SK-N-SH (cell line): ENCODE results near the gene TMED6. TPM values are rescaled to one million over a fixed set of nuclear protein-coding genes. Genes with fewer than 3 reads are reported as not detected.

Source experiments
- CTCF ChIA-PET: fragments of 300-600, 350-600 bp; formaldehyde crosslinking; extraction: SDS; loops from one replicate; lab custom pipeline; 2021; lab: Yijun Ruan, JAX
- POLR2A ChIA-PET: fragments of 350-600 bp; sonication (Branson Sonifier 250); formaldehyde crosslinking; extraction: SDS; loops from one replicate; lab custom pipeline; 2020; ENCODE audit warnings: antibody characterized with exemption, inconsistent platforms; lab: Yijun Ruan, JAX
- DNase-seq: peaks from one replicate; pipeline ENCODE4 v3.0.0; 2012
- H2AFZ ChIP-seq: fragments of 200-600 bp; sonication (generic); 2 replicates; pipeline ENCODE4 v1.8.1; 2016; ENCODE audit warnings: antibody characterized with exemption, mild to moderate bottlenecking, low read depth
- H3F3A ChIP-seq: fragments of 200-600 bp; sonication (generic); replicated peaks from 2 replicates; pipeline ENCODE3; 2016; ENCODE audit warnings: antibody characterized with exemption, mild to moderate bottlenecking; ENCODE audit not compliant: insufficient read depth
- H3K27ac ChIP-seq, 2 experiments: fragments of 200-500 bp in 1 of 2; fragments of 200-600 bp in 1 of 2; sonication (Bioruptor generic) in 1 of 2; sonication (generic), shearing (Covaris generic) in 1 of 2; 2 replicates each; pipeline versions ENCODE4 v1.5.1 to v1.6.1; 2014 to 2016; ENCODE audit warnings: low read depth in 2 of 2, inconsistent platforms in 1 of 2, low read length in 1 of 2, mild to moderate bottlenecking in 1 of 2, mixed read lengths in 1 of 2
- H3K27me3 ChIP-seq: fragments of 200-600 bp; sonication (generic), shearing (Covaris generic); 2 replicates; pipeline ENCODE4 v1.6.1; 2016; ENCODE audit warnings: mixed run types; ENCODE audit not compliant: insufficient read depth
- H3K36me3 ChIP-seq, 2 experiments: fragments of 200-500 bp in 1 of 2; fragments of 200-600 bp in 1 of 2; sonication (Bioruptor generic) in 1 of 2; sonication (generic) in 1 of 2; replicated peaks in 1 of 2; 2 replicates each; pipeline versions ENCODE3 to v1.5.1; 2014 to 2016; ENCODE audit warnings: low read length in 1 of 2, mild to moderate bottlenecking in 1 of 2; ENCODE audit not compliant: insufficient read depth in 2 of 2, control insufficient read depth in 1 of 2
- H3K4me1 ChIP-seq, 2 experiments: fragments of 200-500 bp in 1 of 2; fragments of 200-600 bp in 1 of 2; sonication (Bioruptor generic) in 1 of 2; sonication (generic), shearing (Covaris generic) in 1 of 2; 2 replicates each; pipeline versions ENCODE4 v1.5.1 to v1.6.1; 2014 to 2016; ENCODE audit warnings: low read depth in 1 of 2, low read length in 1 of 2, mixed run types in 1 of 2; ENCODE audit not compliant: insufficient read depth in 2 of 2, control insufficient read depth in 1 of 2
- H3K4me2 ChIP-seq: fragments of 200-600 bp; sonication (generic), shearing (Covaris generic); 2 replicates; pipeline ENCODE4 v1.6.1; 2017; ENCODE audit warnings: mixed run types
- H3K4me3 ChIP-seq, 2 experiments: fragments of 200-500 bp in 1 of 2; fragments of 200-600 bp in 1 of 2; sonication (Bioruptor generic) in 1 of 2; sonication (generic), shearing (Covaris generic) in 1 of 2; 2 replicates each; pipeline versions ENCODE4 v1.5.1 to v1.8.1; 2014 to 2016; ENCODE audit warnings: low read depth in 2 of 2, inconsistent platforms in 1 of 2, low read length in 1 of 2, mild to moderate bottlenecking in 1 of 2, mixed read lengths in 1 of 2, moderate library complexity in 1 of 2
- H3K79me2 ChIP-seq: fragments of 200-600 bp; sonication (generic); 2 replicates; pipeline ENCODE4 v1.8.1; 2017; ENCODE audit warnings: mild to moderate bottlenecking; ENCODE audit not compliant: insufficient read depth
- H3K9ac ChIP-seq: fragments of 200-600 bp; sonication (generic); 2 replicates; pipeline ENCODE4 v1.6.1; 2017; ENCODE audit warnings: mixed run types
- H3K9me2 ChIP-seq: fragments of 200-600 bp; sonication (generic); 2 replicates; pipeline ENCODE4 v1.6.1; 2017; ENCODE audit warnings: mixed run types
- H3K9me3 ChIP-seq: fragments of 200-600 bp; sonication (generic); 2 replicates; pipeline ENCODE4 v1.6.1; 2017; ENCODE audit warnings: mixed run types, mild to moderate bottlenecking, moderate library complexity
- H4K20me1 ChIP-seq: fragments of 200-600 bp; sonication (generic); 2 replicates; pipeline ENCODE4 v1.6.1; 2017; ENCODE audit warnings: mild to moderate bottlenecking, mixed run types; ENCODE audit not compliant: insufficient read depth
- CHD2 ChIP-seq: fragments of 150-350 bp; IDR thresholded peaks from 2 replicates; pipeline ENCODE4 v1.6.1; 2018; ENCODE audit warnings: low read length; ENCODE audit not compliant: partially characterized antibody
- ELF1 ChIP-seq: IDR thresholded peaks from 2 replicates; pipeline ENCODE4 v1.4.0; 2012
- EZH2phosphoT487 ChIP-seq: fragments of 200-600 bp; sonication (generic); IDR thresholded peaks from 2 replicates; pipeline ENCODE4 v1.6.1; 2017; ENCODE audit warnings: low read depth, mixed run types, mild to moderate bottlenecking, antibody characterized with exemption, moderate library complexity, borderline replicate concordance
- FOSL2 ChIP-seq: IDR thresholded peaks from 2 replicates; pipeline ENCODE4 v1.4.0; 2012; ENCODE audit warnings: low read depth, mild to moderate bottlenecking, moderate library complexity, borderline replicate concordance
- FOXJ3 ChIP-seq: sonication (generic); formaldehyde crosslinking; IDR thresholded peaks from 2 replicates; pipeline ENCODE4 v1.5.1; 2020; ENCODE audit warnings: mild to moderate bottlenecking, missing genetic modification reagents
- GATA2 ChIP-seq: sonication (generic); formaldehyde crosslinking; IDR thresholded peaks from 2 replicates; pipeline ENCODE4 v1.5.0; 2020; ENCODE audit warnings: mild to moderate bottlenecking, missing genetic modification reagents
- MEF2A ChIP-seq: IDR thresholded peaks from 2 replicates; pipeline ENCODE4 v1.4.0; 2012; ENCODE audit warnings: low read depth, borderline replicate concordance
- NFIC ChIP-seq: IDR thresholded peaks from 2 replicates; pipeline ENCODE4 v1.4.0; 2012; ENCODE audit warnings: borderline replicate concordance
- NRF1 ChIP-seq: IDR thresholded peaks from 2 replicates; pipeline ENCODE4 v1.6.1; 2012; ENCODE audit warnings: low read depth, mild to moderate bottlenecking, low read length
- RAD21 ChIP-seq: IDR thresholded peaks from 2 replicates; pipeline ENCODE4 v1.6.1; 2012; ENCODE audit warnings: mild to moderate bottlenecking, low read length
- RCOR1 ChIP-seq: fragments of 150-350 bp; IDR thresholded peaks from 2 replicates; pipeline ENCODE4 v1.6.1; 2017; ENCODE audit warnings: antibody characterized with exemption, low read length
- REST ChIP-seq: IDR thresholded peaks from 2 replicates; pipeline ENCODE4 v1.6.1; 2012; ENCODE audit warnings: mild to moderate bottlenecking, low read depth, low read length, moderate library complexity
- SMC3 ChIP-seq: IDR thresholded peaks from 2 replicates; pipeline ENCODE4 v1.6.1; 2012; ENCODE audit warnings: low read depth, low read length, improper control_type of control experiment
- TAF1 ChIP-seq: IDR thresholded peaks from 2 replicates; pipeline ENCODE4 v1.6.1; 2012; ENCODE audit warnings: low read depth, mild to moderate bottlenecking, low read length, moderate library complexity, borderline replicate concordance
- TEAD4 ChIP-seq: IDR thresholded peaks from 2 replicates; pipeline ENCODE4 v1.4.0; 2012; ENCODE audit warnings: mild to moderate bottlenecking, borderline replicate concordance; ENCODE audit not compliant: insufficient read depth
- USF1 ChIP-seq: IDR thresholded peaks from 2 replicates; pipeline ENCODE4 v1.4.0; 2012; ENCODE audit warnings: low read depth, borderline replicate concordance
- USF2 ChIP-seq: fragments of 150-350 bp; IDR thresholded peaks from 2 replicates; pipeline ENCODE4 v1.6.1; 2017; ENCODE audit warnings: antibody characterized with exemption, low read length, low read depth, borderline replicate concordance
- YY1 ChIP-seq: IDR thresholded peaks from 2 replicates; pipeline ENCODE4 v1.4.0; 2012; ENCODE audit warnings: low read depth, mild to moderate bottlenecking
- WGBS: methylation state at CpG from one replicate; pipeline ENCODE4 v1.1.6; 2017; ENCODE audit warnings: low lambda C conversion rate; 5-methylcytosine and 5-hydroxymethylcytosine counted together
- polyA plus RNA-seq, 3 experiments: library from polyadenylated mRNA; depleted of rRNA; stranded (reverse); fragments of >200 nt; gene quantifications; 2 replicates each; pipeline ENCODE4 v1.2.3, GENCODE V29; 2012
- TF ChIP-seq, protein P1 (sequence below): IDR thresholded peaks from 2 replicates; pipeline ENCODE4 v1.4.0; 2012; ENCODE audit warnings: low read depth
- TF ChIP-seq, protein P2 (sequence below): fragments of 200-600 bp; sonication (generic); IDR thresholded peaks from 2 replicates; pipeline ENCODE4 v1.6.1; 2017; ENCODE audit warnings: antibody characterized with exemption, mild to moderate bottlenecking, moderate library complexity

The TMED6 gene
- polyA plus RNA-seq, 1 of the 3 experiments (the other 2 are of a cell fraction): not detected

GRCh38 chr16:69368866-69369265 lies 17.3 kb upstream of the TMED6 start:
- H3K36me3 ChIP-seq: peaks cover 51% of the 10 kb centered on the region in 2 experiments
- no peaks in the 10 kb centered on the region for H3K4me1 ChIP-seq
- ChIA-PET CTCF (no interaction called here), POLR2A (no interaction called here)
- WGBS: 99% methylated on average over 4 of the region's 4 CpGs
- H3K9me3 ChIP-seq: no peaks in the 10 kb centered on the region
- H3K9me2 ChIP-seq: no peaks in the 10 kb centered on the region
- no peak overlapping the region for H3K4me3 ChIP-seq
- H3K4me2 ChIP-seq: no peak overlapping the region
- H4K20me1 ChIP-seq: no peaks in the 10 kb centered on the region
- no peak overlapping the region for H3K27ac ChIP-seq
- peaks cover 26% of the 10 kb centered on the region; the same call in 1 of the 2 replicates for H3K79me2 ChIP-seq
- H3K27me3 ChIP-seq: no peaks in the 10 kb centered on the region
- no peaks in the 10 kb centered on the region for H3F3A ChIP-seq
- no peak for DNase-seq
- H3K9ac ChIP-seq: no peak overlapping the region
- no peak for TF ChIP-seq USF2
- TF ChIP-seq SMC3: no peak
- no peak for TF ChIP-seq REST
- no peak for TF ChIP-seq FOSL2
- no peak for TF ChIP-seq YY1
- TF ChIP-seq GATA2 (CRISPR knock-in tag): no peak
- TF ChIP-seq RAD21: no peak
- no peak for TF ChIP-seq TAF1
- TF ChIP-seq ELF1: no peak
- TF ChIP-seq, protein P1, sequence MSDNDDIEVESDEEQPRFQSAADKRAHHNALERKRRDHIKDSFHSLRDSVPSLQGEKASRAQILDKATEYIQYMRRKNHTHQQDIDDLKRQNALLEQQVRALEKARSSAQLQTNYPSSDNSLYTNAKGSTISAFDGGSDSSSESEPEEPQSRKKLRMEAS: no peak
- no peak for TF ChIP-seq NFIC
- no peak for TF ChIP-seq FOXJ3
- TF ChIP-seq CHD2: no peak
- TF ChIP-seq TEAD4: no peak
- no peak for TF ChIP-seq MEF2A
- TF ChIP-seq EZH2phosphoT487: no peak
- TF ChIP-seq, protein P2, sequence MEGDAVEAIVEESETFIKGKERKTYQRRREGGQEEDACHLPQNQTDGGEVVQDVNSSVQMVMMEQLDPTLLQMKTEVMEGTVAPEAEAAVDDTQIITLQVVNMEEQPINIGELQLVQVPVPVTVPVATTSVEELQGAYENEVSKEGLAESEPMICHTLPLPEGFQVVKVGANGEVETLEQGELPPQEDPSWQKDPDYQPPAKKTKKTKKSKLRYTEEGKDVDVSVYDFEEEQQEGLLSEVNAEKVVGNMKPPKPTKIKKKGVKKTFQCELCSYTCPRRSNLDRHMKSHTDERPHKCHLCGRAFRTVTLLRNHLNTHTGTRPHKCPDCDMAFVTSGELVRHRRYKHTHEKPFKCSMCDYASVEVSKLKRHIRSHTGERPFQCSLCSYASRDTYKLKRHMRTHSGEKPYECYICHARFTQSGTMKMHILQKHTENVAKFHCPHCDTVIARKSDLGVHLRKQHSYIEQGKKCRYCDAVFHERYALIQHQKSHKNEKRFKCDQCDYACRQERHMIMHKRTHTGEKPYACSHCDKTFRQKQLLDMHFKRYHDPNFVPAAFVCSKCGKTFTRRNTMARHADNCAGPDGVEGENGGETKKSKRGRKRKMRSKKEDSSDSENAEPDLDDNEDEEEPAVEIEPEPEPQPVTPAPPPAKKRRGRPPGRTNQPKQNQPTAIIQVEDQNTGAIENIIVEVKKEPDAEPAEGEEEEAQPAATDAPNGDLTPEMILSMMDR: no peak
- no peak for TF ChIP-seq RCOR1
- TF ChIP-seq USF1: no peak
- no peak for TF ChIP-seq NRF1
- TF ChIP-seq, all 33 proteins: peak for 0
- H2AFZ ChIP-seq: no peak overlapping the region
